ENCODE data around the gene CACNA1D. TPM values are rescaled to one million over a fixed set of nuclear protein-coding genes. Genes with fewer than 3 reads are reported as not detected.

The CACNA1D gene
- total RNA-seq, 1 donor from 2014 or later: 1.1 TPM

DNA sequence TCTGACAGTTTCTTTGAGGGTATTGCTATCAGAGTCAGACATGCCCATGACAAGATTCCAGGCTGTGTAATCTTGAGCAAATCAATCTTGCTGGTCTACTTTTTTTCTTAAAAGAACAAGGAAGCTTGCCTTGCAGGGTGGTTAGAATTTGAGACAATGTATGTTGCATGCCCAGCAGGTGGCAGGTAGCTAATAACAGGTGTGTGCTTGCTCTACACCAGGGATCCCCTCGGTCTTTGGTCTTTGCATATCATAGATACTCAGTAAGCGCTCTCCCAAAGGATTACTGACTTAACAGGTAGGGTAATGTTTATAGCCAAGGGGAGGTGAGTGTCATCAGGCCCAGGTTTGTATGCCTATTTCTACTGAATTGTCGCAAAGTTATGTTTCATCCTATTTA is 37.3 kb downstream of the CACNA1D start:
- no peak for DNase-seq
- TF ChIP-seq, protein P1, sequence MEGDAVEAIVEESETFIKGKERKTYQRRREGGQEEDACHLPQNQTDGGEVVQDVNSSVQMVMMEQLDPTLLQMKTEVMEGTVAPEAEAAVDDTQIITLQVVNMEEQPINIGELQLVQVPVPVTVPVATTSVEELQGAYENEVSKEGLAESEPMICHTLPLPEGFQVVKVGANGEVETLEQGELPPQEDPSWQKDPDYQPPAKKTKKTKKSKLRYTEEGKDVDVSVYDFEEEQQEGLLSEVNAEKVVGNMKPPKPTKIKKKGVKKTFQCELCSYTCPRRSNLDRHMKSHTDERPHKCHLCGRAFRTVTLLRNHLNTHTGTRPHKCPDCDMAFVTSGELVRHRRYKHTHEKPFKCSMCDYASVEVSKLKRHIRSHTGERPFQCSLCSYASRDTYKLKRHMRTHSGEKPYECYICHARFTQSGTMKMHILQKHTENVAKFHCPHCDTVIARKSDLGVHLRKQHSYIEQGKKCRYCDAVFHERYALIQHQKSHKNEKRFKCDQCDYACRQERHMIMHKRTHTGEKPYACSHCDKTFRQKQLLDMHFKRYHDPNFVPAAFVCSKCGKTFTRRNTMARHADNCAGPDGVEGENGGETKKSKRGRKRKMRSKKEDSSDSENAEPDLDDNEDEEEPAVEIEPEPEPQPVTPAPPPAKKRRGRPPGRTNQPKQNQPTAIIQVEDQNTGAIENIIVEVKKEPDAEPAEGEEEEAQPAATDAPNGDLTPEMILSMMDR (IDR thresholded peaks at IDR 0.05; ENCODE audit: borderline replicate concordance): no peak
- H3K4me3 ChIP-seq: no peak overlapping the region
- H3K9me3 ChIP-seq (replicated peaks): no peaks in the 10 kb centered on the region
- intact Hi-C loops (cut with micrococcal nuclease): no loop called here
- no peak overlapping the region for H3K27ac ChIP-seq (replicated peaks)
- H3K27me3 ChIP-seq (ENCODE audit: low read depth): peaks cover 63% of the 10 kb centered on the region
- H3K4me1 ChIP-seq: no peaks in the 10 kb centered on the region
- H3K36me3 ChIP-seq: no peaks in the 10 kb centered on the region

DNA sequence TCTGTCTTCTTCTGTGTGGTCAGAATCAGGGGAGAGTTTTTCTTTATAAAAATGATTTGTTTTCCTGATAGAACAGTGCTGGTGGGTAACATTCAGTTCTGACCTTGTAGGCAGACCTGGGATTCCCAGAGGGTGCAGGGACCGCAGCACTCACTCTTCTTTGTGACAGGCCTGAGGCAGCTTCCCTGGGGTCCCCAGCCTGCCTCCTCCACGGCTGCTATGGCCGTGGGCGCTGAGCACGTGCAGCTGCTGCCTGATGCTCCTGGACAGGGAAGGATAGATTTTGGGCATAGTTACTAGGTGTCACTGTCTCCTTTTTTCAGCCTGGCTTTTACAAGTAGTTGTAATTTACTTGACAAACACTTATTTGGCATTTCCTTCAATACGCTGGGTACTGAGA is 39.1 kb downstream of the CACNA1D start:
- Histone ChIP-seq H3K4me3 (no peak overlapping the region), H3K27me3 (ENCODE audit: low read depth) (peaks cover 70% of the 10 kb centered on the region), H3K4me1 (no peaks in the 10 kb centered on the region)

DNA sequence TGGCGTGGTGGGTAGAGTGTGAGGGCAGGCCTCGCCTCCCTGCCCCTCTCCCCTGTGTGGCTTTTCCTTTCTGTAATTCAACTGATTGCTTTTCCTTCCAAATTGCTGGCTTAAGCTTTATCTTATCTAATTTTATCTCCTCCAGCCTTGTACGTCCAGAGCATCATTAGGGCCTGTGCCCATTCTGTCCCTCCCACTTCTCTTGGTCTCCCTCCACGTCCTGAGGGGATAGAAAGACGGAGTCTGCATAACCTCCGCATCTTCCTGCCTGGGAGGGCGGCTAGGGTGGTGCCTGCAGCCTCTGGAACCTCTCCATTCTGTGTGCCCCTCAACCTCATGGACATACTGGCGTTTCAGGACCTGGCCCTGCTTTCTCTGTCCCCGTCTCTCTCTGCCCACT is 39.8 kb downstream of the CACNA1D start:
- no peaks in the 10 kb centered on the region for H3K9me3 ChIP-seq (replicated peaks)
- H3K36me3 ChIP-seq: no peaks in the 10 kb centered on the region
- no peak for DNase-seq
- H3K4me3 ChIP-seq: no peak overlapping the region
- no peaks in the 10 kb centered on the region for H3K4me1 ChIP-seq
- H3K27me3 ChIP-seq (ENCODE audit: low read depth): peaks cover 78% of the 10 kb centered on the region
- H3K27ac ChIP-seq (replicated peaks): no peak overlapping the region
- TF ChIP-seq, protein P1 (IDR thresholded peaks at IDR 0.05; ENCODE audit: borderline replicate concordance): no peak
- intact Hi-C loops (cut with micrococcal nuclease): no loop called here

More for the DNA sequence above, 39.1 kb downstream of the CACNA1D start:
- TF ChIP-seq, protein P1 (IDR thresholded peaks at IDR 0.05; ENCODE audit: borderline replicate concordance): no peak
- intact Hi-C loops (cut with micrococcal nuclease): no loop called here
- H3K27ac ChIP-seq (replicated peaks): no peak overlapping the region
- H3K36me3 ChIP-seq: no peaks in the 10 kb centered on the region
- DNase-seq: no peak
- H3K9me3 ChIP-seq (replicated peaks): no peaks in the 10 kb centered on the region

DNA sequence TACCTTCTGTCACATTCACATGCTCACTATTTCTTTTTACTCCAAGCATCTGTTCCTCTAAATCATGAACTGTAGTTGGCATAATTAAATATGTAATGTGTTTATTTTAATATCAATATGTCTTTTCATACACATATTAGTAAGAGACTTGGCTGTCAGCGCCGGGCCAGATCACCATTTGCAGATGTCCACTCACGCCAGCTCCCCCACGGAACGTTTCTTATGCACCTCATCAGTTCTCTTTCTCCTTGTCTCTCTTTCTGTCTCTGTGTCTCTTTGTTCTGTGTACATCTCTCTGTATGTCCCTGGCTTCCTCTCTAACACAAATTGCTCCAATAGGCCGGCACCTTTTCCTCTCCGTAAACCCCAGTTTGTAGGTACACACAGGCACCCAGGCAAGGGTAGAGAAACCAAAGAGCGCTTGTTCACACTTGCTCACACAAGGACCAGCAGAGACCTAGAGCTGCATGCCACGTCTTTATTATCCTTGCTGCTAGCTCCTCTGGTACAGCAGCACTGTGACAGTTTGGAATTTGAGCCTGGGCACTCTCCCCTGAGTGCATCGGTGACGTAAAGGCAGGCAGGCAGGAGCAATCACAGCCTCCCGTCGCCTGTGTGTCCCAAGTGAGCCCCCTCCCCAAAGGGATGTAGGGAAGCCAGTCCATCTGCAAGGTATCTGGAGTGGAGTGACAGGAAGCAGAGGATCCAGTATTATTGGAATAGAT is 40.4 kb downstream of the CACNA1D start:
- H3K36me3 ChIP-seq: no peaks in the 10 kb centered on the region
- no peak overlapping the region for H3K4me3 ChIP-seq
- H3K27ac ChIP-seq (replicated peaks): no peak overlapping the region
- peaks cover 84% of the 10 kb centered on the region for H3K27me3 ChIP-seq (ENCODE audit: low read depth)
- no peak for DNase-seq
- TF ChIP-seq, protein P1 (IDR thresholded peaks at IDR 0.05; ENCODE audit: borderline replicate concordance): no peak
- intact Hi-C loops (cut with micrococcal nuclease): no loop called here
- no peaks in the 10 kb centered on the region for H3K9me3 ChIP-seq (replicated peaks)
- no peaks in the 10 kb centered on the region for H3K4me1 ChIP-seq

DNA sequence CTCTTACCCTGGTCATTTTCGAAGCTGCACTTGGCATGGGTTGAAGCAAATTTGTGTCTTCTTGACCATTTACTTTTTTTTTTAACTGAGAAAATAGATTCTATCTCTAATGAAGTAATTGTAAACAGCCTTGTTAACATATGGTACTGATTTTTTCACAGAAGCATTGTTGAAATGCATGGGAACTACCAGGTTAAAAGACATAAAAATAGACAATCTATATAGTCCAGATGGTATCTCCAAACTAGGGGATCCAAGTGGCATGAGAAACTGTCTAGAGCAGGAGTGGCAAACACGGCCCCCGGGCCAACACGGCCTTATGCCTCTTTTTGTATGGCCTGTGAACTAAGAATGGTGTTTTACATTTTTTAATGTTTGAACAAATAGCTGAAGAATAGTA is 41.9 kb downstream of the CACNA1D start:
- Histone ChIP-seq H3K27me3 (ENCODE audit: low read depth) (peaks cover 87% of the 10 kb centered on the region), H3K27ac (replicated peaks) (no peak overlapping the region), H3K36me3 (no peaks in the 10 kb centered on the region), H3K4me3 (no peak overlapping the region), H3K9me3 (replicated peaks) (no peaks in the 10 kb centered on the region), H3K4me1 (no peaks in the 10 kb centered on the region)
- TF ChIP-seq, protein P1 (IDR thresholded peaks at IDR 0.05; ENCODE audit: borderline replicate concordance): no peak
- intact Hi-C loops (cut with micrococcal nuclease): no loop called here
- DNase-seq: no peak
